Measurements from ENCODE around the gene TBC1D13. TPM values are rescaled to one million over a fixed set of nuclear protein-coding genes. Genes with fewer than 3 reads are reported as not detected.
A peak's percentile ranks its signal among the peaks of the same experiment; 100 is the strongest.
"Not testable (repeated sequence)": the region's sequence is repeated elsewhere in the genome, so short reads cannot be mapped to it uniquely, and the experiment has no call there.

The TBC1D13 gene
- polyA plus RNA-seq, 10 donors, result 32.7 to 49.4 (median 38.8) TPM

DNA sequence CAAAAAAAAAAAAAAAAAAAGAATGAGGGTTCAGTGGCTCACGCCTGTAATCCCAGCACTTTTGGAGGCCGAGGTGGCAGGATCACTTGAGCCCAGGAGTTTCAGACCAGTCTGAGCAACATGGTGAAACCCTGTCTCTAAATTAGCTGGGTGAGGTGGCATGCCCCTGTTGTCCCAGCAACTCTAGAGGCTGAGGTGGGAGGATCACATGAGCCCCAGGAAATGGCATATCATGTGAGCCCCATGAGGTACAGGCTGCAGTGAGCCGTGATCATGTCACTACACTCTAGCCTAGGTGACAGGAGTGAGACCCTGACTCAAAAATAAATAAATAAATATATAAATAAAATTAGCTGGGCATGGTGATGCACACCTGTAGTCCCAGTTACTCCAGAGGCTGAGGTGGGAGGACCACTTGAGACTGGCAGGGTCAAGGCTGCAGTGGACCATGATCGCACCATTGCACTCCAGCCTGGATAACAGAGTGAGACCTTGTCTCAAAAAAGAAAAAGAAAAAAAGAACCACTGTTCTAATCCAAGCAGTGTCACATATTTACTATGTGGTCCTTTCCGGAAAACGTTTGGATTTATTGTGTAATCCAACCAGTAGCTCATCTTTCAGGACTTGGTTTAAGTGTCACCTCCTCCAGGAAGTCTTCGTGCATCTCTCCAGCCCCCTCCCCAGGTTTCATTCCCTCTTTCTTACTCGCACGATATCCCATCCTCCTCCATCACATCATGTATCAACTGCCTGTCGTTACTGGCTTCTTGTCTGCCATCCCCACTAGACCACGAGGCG lies 54.8 kb downstream of the TBC1D13 start:
- no peak for DNase-seq

DNA sequence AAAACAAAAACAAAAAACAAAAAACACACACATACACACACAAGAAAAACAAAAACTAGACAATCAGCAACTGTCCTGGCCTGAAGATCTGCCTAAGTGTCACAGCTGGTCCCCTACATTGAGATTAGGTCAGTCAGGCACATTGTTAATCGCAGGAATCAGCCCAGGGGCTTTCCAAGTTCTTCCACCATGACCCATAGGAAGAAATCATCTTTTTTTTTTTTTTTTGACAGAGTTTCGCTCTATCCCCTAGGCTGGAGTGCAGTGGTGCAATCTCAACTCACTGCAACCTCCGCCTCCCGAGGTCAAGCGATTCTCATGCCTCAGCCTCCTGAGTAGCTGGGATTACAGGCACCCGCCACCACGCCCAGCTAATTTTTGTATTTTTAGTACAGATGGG lies 56.1 kb downstream of the TBC1D13 start:
- not testable (repeated sequence) for DNase-seq

DNA sequence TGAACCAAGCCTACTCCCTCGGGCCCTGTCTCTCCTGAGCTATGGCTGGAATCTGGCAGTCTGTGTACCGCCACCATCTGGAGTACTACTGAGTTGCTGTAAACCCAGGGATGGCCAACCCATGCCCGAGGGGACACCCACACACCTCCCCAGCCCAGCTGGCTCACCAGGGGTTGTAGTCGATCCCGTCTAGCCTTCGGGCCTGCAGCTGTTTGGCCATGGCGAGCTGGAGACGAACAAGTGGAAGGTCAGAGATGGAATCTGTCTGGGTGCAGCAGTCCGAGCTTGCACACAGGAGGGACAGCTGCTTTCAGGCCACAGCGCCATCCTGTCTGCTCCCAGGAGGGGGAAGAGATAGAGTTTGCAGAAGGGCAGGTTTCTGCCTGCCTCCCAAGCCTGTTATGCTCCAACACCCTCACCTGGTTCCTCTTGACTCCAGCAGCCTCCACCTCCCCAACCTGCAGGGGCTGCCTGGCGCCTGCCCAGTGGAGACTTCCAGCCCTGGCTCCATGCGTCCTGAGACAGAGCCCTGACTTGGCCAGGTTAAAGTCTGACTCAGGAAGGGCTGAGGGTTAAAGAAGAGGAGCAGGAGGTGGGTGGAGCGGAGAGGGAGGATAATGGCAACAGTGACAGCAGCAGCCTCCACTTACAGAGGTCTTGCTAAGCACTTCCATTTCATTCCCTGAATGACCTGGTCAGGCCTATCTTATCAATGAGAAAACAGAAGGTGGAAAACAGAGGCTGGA lies 58.3 kb downstream of the TBC1D13 start:
- DNase-seq, result peak in 1 of 3 donors; percentile 32

DNA sequence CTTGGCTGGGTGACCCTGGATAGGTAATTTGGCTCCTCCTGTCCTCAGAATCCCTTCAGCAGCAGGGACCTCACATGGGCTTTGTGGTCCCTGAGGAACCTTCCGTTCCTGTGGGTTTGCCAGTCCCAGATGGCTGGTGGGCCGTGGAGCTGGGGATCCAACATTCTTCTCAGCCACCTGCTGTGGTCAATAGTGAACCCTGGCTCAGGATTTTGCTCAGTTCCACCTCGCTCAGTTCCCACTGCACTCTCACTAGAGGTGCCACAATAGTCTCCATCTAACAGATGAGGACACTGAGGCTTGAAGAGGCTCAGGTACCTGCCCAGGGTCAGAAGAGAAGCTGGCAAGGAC lies 59.6 kb downstream of the TBC1D13 start:
- no peak for DNase-seq

GRCh38 chr9:128847803-128848202 lies 60.8 kb downstream of the TBC1D13 start:
- no peak for DNase-seq

DNA sequence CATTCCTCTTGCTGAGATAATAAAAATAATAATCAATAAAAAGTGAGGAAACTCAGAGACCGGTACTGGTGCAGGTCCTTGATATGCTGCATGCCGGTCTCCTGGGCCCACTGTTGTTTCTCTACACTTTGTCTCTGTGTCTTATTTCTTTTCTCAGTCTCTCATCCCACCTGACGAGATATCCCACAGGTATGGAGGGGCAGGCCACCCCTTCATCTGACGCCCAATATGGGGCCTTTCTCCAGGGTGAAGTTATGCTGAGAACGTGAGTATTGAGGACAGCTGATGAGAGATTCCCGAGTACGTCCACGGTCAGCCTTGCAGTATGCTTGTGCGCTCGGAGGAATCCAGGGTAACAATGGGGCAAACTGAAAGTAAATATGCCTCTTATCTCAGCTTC lies 64.0 kb downstream of the TBC1D13 start:
- not testable (repeated sequence) for DNase-seq

DNA sequence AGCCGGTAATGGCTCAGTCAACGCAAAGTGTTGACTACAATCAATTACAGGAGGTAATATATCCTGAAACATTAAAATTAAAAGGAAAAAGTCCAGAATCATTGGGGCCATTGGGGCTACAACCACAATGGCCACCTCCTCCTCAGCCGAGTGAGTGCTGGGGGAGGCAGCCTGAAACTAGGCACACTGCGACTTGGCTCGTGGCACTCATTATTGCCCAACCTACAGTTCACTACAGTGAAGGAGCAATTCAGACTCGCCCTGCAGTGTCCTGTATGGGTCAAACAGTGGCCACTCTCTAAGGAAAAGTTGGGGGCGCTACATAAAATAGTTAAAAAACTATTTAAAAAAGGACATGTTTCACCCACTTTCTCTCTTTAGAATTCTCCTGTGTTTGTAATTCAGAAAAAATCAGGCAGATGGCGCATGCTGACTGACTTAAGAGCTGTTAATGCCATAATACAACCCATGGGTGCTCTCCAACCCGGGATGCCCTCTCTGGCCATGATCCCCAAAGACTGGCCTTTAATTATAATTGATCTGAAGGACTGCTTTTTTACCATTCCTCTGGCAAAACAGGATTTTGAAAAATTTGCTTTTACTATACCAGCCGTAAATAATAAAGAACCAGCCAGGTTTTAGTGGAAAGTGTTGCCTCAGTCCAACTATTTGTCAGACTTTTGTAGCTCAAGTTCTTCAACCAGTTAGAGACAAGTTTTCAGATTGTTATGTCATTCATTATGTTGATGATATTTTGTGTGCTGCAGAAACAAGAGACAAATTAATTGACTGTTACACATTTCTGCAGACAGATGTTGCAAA lies 64.9 kb downstream of the TBC1D13 start:
- peak in 2 of 3 donors; percentile 22 to 30 for DNase-seq

DNA sequence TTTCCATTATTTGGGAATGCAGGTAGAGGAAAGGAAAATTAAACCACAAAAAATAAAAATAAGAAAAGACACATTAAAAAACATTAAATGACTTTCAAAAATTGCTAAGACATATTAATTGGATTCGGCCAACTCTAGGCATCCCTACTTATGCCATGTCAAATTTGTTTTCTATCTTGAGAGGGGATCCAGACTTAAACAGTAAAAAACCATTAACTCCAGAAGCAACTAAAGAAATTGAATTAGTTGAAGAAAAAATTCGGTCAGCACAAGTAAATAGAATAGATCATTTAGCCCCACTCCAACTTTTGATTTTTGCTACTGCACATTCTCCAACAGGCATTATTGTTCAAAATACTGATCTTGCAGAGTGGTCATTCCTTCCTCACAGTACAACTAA lies 65.6 kb downstream of the TBC1D13 start:
- not testable (repeated sequence) for DNase-seq

GRCh38 chr9:128854454-128854853 lies 67.4 kb downstream of the TBC1D13 start:
- not testable (repeated sequence) for DNase-seq

- DNase-seq, result not testable (repeated sequence)
These were observed 71.4 kb downstream of the TBC1D13 start for GRCh38 chr9:128858476-128858875.

Other genes with a start within 250 kb of the TBC1D13 start
- 100 to 1,000 TPM; 235 to 314 (median 273) TPM for gene SPTAN1, start 234.7 kb upstream of the TBC1D13 start, polyA plus RNA-seq (ENCODE audit: insufficient read length in 10 of 10)
- 10 to 100 TPM; 34.6 to 50.4 (median 42.3) TPM for gene DYNC2I2, start 130.4 kb upstream of the TBC1D13 start, polyA plus RNA-seq (ENCODE audit: insufficient read length in 10 of 10)
- gene SET, start 98.0 kb upstream of the TBC1D13 start, polyA plus RNA-seq (ENCODE audit: insufficient read length in 10 of 10), result 100 to 1,000 TPM; 283 to 402 (median 330) TPM
- 10 to 100 TPM in 2 of 10 donors, 1 to 10 TPM in 8; 6.1 to 11.4 (median 8.7) TPM for gene PKN3, start 84.8 kb upstream of the TBC1D13 start, polyA plus RNA-seq (ENCODE audit: insufficient read length in 10 of 10)
- gene ZDHHC12, start 63.1 kb upstream of the TBC1D13 start, polyA plus RNA-seq (ENCODE audit: insufficient read length in 10 of 10), result 1 to 10 TPM; 5.0 to 7.1 (median 6.5) TPM
- gene ZER1, start 15.3 kb upstream of the TBC1D13 start, polyA plus RNA-seq (ENCODE audit: insufficient read length in 10 of 10), result 10 to 100 TPM; 29.8 to 36.2 (median 32.9) TPM
- gene ENDOG, start 31.2 kb downstream of the TBC1D13 start, polyA plus RNA-seq (ENCODE audit: insufficient read length in 10 of 10), result 10 to 100 TPM; 11.1 to 24.9 (median 14.7) TPM
- gene SPOUT1, start 42.5 kb downstream of the TBC1D13 start, polyA plus RNA-seq (ENCODE audit: insufficient read length in 10 of 10), result 10 to 100 TPM; 16.1 to 33.7 (median 24.4) TPM
- 1 to 10 TPM; 4.1 to 7.6 (median 4.7) TPM for gene KYAT1, start 94.7 kb downstream of the TBC1D13 start, polyA plus RNA-seq (ENCODE audit: insufficient read length in 10 of 10)
- 10 to 100 TPM; 15.8 to 24.1 (median 20.4) TPM for gene LRRC8A, start 94.9 kb downstream of the TBC1D13 start, polyA plus RNA-seq (ENCODE audit: insufficient read length in 10 of 10)
- 10 to 100 TPM; 33.4 to 47.6 (median 38.8) TPM for gene PHYHD1, start 133.7 kb downstream of the TBC1D13 start, polyA plus RNA-seq (ENCODE audit: insufficient read length in 10 of 10)
- gene DOLK, start 160.3 kb downstream of the TBC1D13 start, polyA plus RNA-seq (ENCODE audit: insufficient read length in 10 of 10), result 10 to 100 TPM in 1 of 10 donors, 1 to 10 TPM in 9; 7.2 to 11.2 (median 8.4) TPM
- 10 to 100 TPM; 26.6 to 49.9 (median 34.1) TPM for gene NUP188, start 160.4 kb downstream of the TBC1D13 start, polyA plus RNA-seq (ENCODE audit: insufficient read length in 10 of 10)
- gene SH3GLB2, start 241.1 kb downstream of the TBC1D13 start, polyA plus RNA-seq (ENCODE audit: insufficient read length in 10 of 10), result 10 to 100 TPM; 49.6 to 69.2 (median 53.7) TPM
- 10 to 100 TPM in 9 of 10 donors, 1 to 10 TPM in 1; 9.2 to 19.1 (median 12.6) TPM for gene MIGA2, start 249.4 kb downstream of the TBC1D13 start, polyA plus RNA-seq (ENCODE audit: insufficient read length in 10 of 10)